ENCODE results near the gene PDXDC1.
"Not testable (repeated sequence)": the region's sequence is repeated elsewhere in the genome, so short reads cannot be mapped to it uniquely, and the experiment has no call there.

- TF ChIP-seq POLR2A, CTCF (IDR thresholded peaks at IDR 0.05): not testable (repeated sequence)
Measured at GRCh38 chr16:15066690-15067089, 91.9 kb downstream of the PDXDC1 start.

Data from heart left ventricle (tissue), 13 donors.